Measurements from ENCODE around the gene DTL.

The DTL gene

DNA sequence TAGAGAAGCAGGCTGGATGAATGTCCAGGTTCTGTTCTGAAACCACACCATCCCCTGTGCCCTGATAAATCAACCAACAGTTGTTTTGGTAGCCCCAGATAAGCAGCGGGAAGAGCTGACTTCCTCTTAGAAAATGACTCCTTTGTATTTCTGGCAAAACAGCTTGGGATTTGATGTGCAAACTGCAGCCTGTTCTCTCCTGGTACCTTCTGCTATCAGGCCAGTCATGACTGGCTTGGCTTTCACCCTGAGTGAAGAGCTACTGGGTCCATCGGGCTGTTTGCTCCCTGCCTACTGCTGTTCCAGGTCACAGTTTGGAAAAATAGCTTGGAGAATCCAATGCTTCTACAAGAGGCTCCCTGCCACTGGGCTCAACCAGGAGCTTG is 116.8 kb downstream of the DTL start:
- no peak overlapping the region for H3K4me3 ChIP-seq (replicated peaks; ENCODE audit: low read depth, low read length)
- DNase-seq (ENCODE audit: low read depth) = no peak
- TF ChIP-seq CTCF (IDR thresholded peaks at IDR 0.05; ENCODE audit: low read length, missing control alignments) = no peak

DNA sequence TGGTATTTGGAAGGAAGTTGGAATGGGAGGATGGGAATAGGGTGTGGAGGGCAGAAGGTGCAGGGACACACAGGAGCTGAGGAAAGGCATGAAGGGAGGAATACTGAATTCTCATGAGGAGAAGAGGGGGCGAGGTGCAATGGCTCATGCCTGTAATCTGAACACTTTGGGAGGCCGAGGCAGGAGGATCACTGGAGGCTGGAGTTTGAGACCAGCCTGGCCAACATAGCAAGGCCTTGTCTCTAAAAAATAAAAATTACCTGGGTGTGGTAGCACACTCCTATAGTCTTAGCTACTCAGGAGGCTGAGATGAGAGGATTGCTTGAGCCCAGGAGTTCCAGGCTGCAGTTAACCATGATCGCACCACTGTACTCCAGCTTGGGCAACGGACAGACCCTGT is 117.3 kb downstream of the DTL start:
- no peak for DNase-seq (ENCODE audit: low read depth)
- H3K4me3 ChIP-seq (replicated peaks; ENCODE audit: low read depth, low read length) = no peak overlapping the region
- TF ChIP-seq CTCF (IDR thresholded peaks at IDR 0.05; ENCODE audit: low read length, missing control alignments) = no peak

GRCh38 chr1:212153635-212154034 is 118.1 kb downstream of the DTL start:
- no peak for TF ChIP-seq CTCF (IDR thresholded peaks at IDR 0.05; ENCODE audit: low read length, missing control alignments)
- H3K4me3 ChIP-seq (replicated peaks; ENCODE audit: low read depth, low read length) = no peak overlapping the region
- DNase-seq (ENCODE audit: low read depth) = no peak

All from fibroblast of pulmonary artery (primary cell).